ENCODE measurements around the gene KRT32.

- TF ChIP-seq, protein P1, sequence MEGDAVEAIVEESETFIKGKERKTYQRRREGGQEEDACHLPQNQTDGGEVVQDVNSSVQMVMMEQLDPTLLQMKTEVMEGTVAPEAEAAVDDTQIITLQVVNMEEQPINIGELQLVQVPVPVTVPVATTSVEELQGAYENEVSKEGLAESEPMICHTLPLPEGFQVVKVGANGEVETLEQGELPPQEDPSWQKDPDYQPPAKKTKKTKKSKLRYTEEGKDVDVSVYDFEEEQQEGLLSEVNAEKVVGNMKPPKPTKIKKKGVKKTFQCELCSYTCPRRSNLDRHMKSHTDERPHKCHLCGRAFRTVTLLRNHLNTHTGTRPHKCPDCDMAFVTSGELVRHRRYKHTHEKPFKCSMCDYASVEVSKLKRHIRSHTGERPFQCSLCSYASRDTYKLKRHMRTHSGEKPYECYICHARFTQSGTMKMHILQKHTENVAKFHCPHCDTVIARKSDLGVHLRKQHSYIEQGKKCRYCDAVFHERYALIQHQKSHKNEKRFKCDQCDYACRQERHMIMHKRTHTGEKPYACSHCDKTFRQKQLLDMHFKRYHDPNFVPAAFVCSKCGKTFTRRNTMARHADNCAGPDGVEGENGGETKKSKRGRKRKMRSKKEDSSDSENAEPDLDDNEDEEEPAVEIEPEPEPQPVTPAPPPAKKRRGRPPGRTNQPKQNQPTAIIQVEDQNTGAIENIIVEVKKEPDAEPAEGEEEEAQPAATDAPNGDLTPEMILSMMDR (optimal IDR thresholded peaks at IDR 0.05 in 1 of 3, IDR thresholded peaks at IDR 0.05 in 1 of 3, conservative IDR thresholded peaks at IDR 0.05 in 1 of 3; ENCODE audit: extremely low read depth in 1 of 3, insufficient read depth in 2 of 3, low read length in 3 of 3), result no peak
- TF ChIP-seq EZH2 (IDR thresholded peaks at IDR 0.05; ENCODE audit: low read length), result no peak
These were observed at the start of gene KRT32 for GRCh38 chr17:41466988-41467387.

All from keratinocyte (primary cell).